ENCODE results near the gene IYD.

GRCh38 chr6:150382171-150382570 is 13.4 kb downstream of the IYD start:
- no peak for TF ChIP-seq REST (IDR thresholded peaks at IDR 0.05; ENCODE audit: low read depth, low read length)
- no peak for TF ChIP-seq MAX (IDR thresholded peaks at IDR 0.05; ENCODE audit: low read depth)
- no peak for TF ChIP-seq PBX3 (IDR thresholded peaks at IDR 0.05)
- TF ChIP-seq CTCF (IDR thresholded peaks at IDR 0.05) = no peak
- no peak for TF ChIP-seq MEF2A (IDR thresholded peaks at IDR 0.05; ENCODE audit: borderline replicate concordance, low read depth)
- TF ChIP-seq CHD2 (IDR thresholded peaks at IDR 0.05; ENCODE audit: low read length, partially characterized antibody) = no peak
- TF ChIP-seq RAD21 (IDR thresholded peaks at IDR 0.05; ENCODE audit: low read length) = no peak
- no peak for TF ChIP-seq YY1 (IDR thresholded peaks at IDR 0.05; ENCODE audit: low read depth)
- no peak for TF ChIP-seq EP300 (IDR thresholded peaks at IDR 0.05; ENCODE audit: borderline replicate concordance in 1 of 2, low read depth in 1 of 2, low read length in 1 of 2)
- TF ChIP-seq RXRA (IDR thresholded peaks at IDR 0.05; ENCODE audit: borderline replicate concordance, low read depth) = no peak
- TF ChIP-seq EZH2phosphoT487 (IDR thresholded peaks at IDR 0.05; ENCODE audit: borderline replicate concordance, low read depth) = no peak
- no peak for TF ChIP-seq MXI1 (IDR thresholded peaks at IDR 0.05; ENCODE audit: low read depth, low read length)
- TF ChIP-seq TAF1 (IDR thresholded peaks at IDR 0.05; ENCODE audit: borderline replicate concordance, low read depth, low read length) = no peak
